CD4-positive, alpha-beta T cell (primary cell): ENCODE results near the gene GRIA4. TPM values are rescaled to one million over a fixed set of nuclear protein-coding genes. Genes with fewer than 3 reads are reported as not detected.

Experiments
- ATAC-seq: fragments of 200-7000 bp; cut with Tn5 transposase; one replicate; pipeline ENCODE4 v1.10.0; 2022; ENCODE audit warnings: mild to moderate bottlenecking; ENCODE audit not compliant: poor library complexity
- CTCF ChIA-PET: fragments of 350-600 bp; sonication (Branson Sonifier 250); formaldehyde crosslinking; loops from one replicate; lab custom pipeline; 2021; ENCODE audit warnings: antibody characterized with exemption, inconsistent platforms; lab: Charles Lee
- POLR2A ChIA-PET: fragments of 350-600 bp; sonication (Branson Sonifier 250); formaldehyde crosslinking; loops from one replicate; lab custom pipeline; 2021; ENCODE audit warnings: antibody characterized with exemption, inconsistent platforms; lab: Charles Lee
- DNase-seq, 14 experiments: peaks; one replicate each; pipeline ENCODE4 v3.0.0-alpha.2; 2013 to 2020; ENCODE audit warnings: mixed read lengths in 2 of 14
- H3K27ac ChIP-seq, 2 donors: one replicate each; pipeline versions ENCODE4 v1.5.1 to v1.7.0; 2013; ENCODE audit warnings: low read length in 2 of 2, low read depth in 1 of 2, mild to moderate bottlenecking in 1 of 2
- H3K27me3 ChIP-seq, 2 experiments: 1 replicate in 1 of 2; 2 replicates in 1 of 2; pipeline versions ENCODE4 v1.6.1 to v1.7.0; 2013; ENCODE audit warnings: low read length in 2 of 2, control low read depth in 1 of 2, mild to moderate bottlenecking in 1 of 2, moderate library complexity in 1 of 2; ENCODE audit not compliant: insufficient read depth in 2 of 2, control insufficient read depth in 1 of 2
- H3K36me3 ChIP-seq: one replicate; pipeline ENCODE4 v1.6.1; 2013; ENCODE audit warnings: low read length, control low read depth; ENCODE audit not compliant: insufficient read depth
- H3K4me1 ChIP-seq: one replicate; pipeline ENCODE4 v1.6.1; 2013; ENCODE audit warnings: low read length, control low read depth; ENCODE audit not compliant: insufficient read depth
- H3K4me3 ChIP-seq: one replicate; pipeline ENCODE4 v1.5.1; 2013; ENCODE audit warnings: mild to moderate bottlenecking, low read length, moderate library complexity
- H3K9me3 ChIP-seq, 2 experiments: 1 replicate in 1 of 2; 2 replicates in 1 of 2; pipeline versions ENCODE4 v1.6.1 to v1.7.0; 2013; ENCODE audit warnings: low read length in 2 of 2, mild to moderate bottlenecking in 2 of 2, control low read depth in 1 of 2, moderate library complexity in 1 of 2; ENCODE audit not compliant: control insufficient read depth in 1 of 2, insufficient read depth in 1 of 2
- H3K27ac Mint-ChIP-seq: one replicate; pipeline ENCODE4 v1.8.0; 2020; ENCODE audit warnings: mixed read lengths
- H3K27me3 Mint-ChIP-seq: one replicate; pipeline ENCODE4 v1.8.0; 2021; ENCODE audit warnings: mixed read lengths
- H3K36me3 Mint-ChIP-seq: one replicate; pipeline ENCODE4 v1.8.0; 2021; ENCODE audit warnings: low read depth, mixed read lengths
- H3K4me1 Mint-ChIP-seq: one replicate; pipeline ENCODE4 v1.8.0; 2021; ENCODE audit warnings: low read depth, mixed read lengths
- H3K4me3 Mint-ChIP-seq: one replicate; pipeline ENCODE4 v1.8.0; 2020; ENCODE audit warnings: mild to moderate bottlenecking, mixed read lengths
- H3K9me3 Mint-ChIP-seq: one replicate; pipeline ENCODE4 v1.8.0; 2020; ENCODE audit warnings: mixed read lengths
- CTCF ChIP-seq: fragments of 200-600 bp; IDR thresholded peaks from one replicate; pipeline ENCODE4 v1.8.0; 2022; ENCODE audit warnings: antibody characterized with exemption, mild to moderate bottlenecking
- intact Hi-C, 2 experiments: fragments of 100-400 bp; cut with DNase I in 1 of 2; cut with micrococcal nuclease in 1 of 2; formaldehyde crosslinking; loops; one replicate each; pipeline versions ENCODE4 v1.15.1 to v1.9.0; 2023 to 2025; cut with DNase I, micrococcal nuclease
- total RNA-seq, 174 experiments: library from RNA in 2 of 174; stranded (reverse) in 2 of 174; gene quantifications; one replicate each; pipeline ENCODE4 v1.2.3 and lab custom pipeline; 2021 to 2026

The GRIA4 gene
- total RNA-seq, 2 experiments from 2014 or later, result not detected

- CTCF ChIA-PET, result no interaction called here
- POLR2A ChIA-PET, result interaction anchor here (1.2 kb wide), 1 partner anchor 47 kb away, joined by 3 read pairs; the partner anchor contains the start of genes AASDHPPT and KBTBD3
Measured at GRCh38 chr11:106030609-106031008, 420.7 kb downstream of the GRIA4 start.

GRCh38 chr11:106031202-106031810, 421.4 kb downstream of the GRIA4 start:
- DNase-seq, result no peak
- Mint-ChIP-seq H3K27me3 (peaks cover 72% of the 10 kb centered on the region), H3K4me1 (no peaks in the 10 kb centered on the region), H3K36me3 (no peaks in the 10 kb centered on the region), H3K4me3 (no peak overlapping the region), H3K27ac (no peak overlapping the region), H3K9me3 (peaks cover 4% of the 10 kb centered on the region)
- POLR2A ChIA-PET, result interaction anchor here (1.2 kb wide), 1 partner anchor 46 kb away, joined by 3 read pairs; the partner anchor contains the start of genes AASDHPPT and KBTBD3
- intact Hi-C loops, result no loop called here
- Histone ChIP-seq H3K4me3 (no peak overlapping the region), H3K27me3 (peaks cover 4 to 7% of the 10 kb centered on the region in 2 experiments), H3K27ac (no peak overlapping the region), H3K36me3 (no peaks in the 10 kb centered on the region), H3K4me1 (no peaks in the 10 kb centered on the region), H3K9me3 (no peaks in the 10 kb centered on the region)
- no peak for TF ChIP-seq CTCF
- ATAC-seq, result no peak
- CTCF ChIA-PET, result no interaction called here

More at GRCh38 chr11:106030609-106031008, 420.7 kb downstream of the GRIA4 start:
- Mint-ChIP-seq H3K4me1 (no peaks in the 10 kb centered on the region), H3K36me3 (no peaks in the 10 kb centered on the region), H3K9me3 (peaks cover 4% of the 10 kb centered on the region), H3K27ac (no peak overlapping the region), H3K4me3 (no peak overlapping the region), H3K27me3 (peaks cover 73% of the 10 kb centered on the region)
- no peak for TF ChIP-seq CTCF
- ATAC-seq (no peak), DNase-seq (no peak)
- peaks cover 4 to 7% of the 10 kb centered on the region in 2 experiments for H3K27me3 ChIP-seq
- no peaks in the 10 kb centered on the region for H3K36me3 ChIP-seq
- no peaks in the 10 kb centered on the region for H3K9me3 ChIP-seq
- intact Hi-C loops, result no loop called here
- H3K4me3 ChIP-seq, result no peak overlapping the region
- H3K27ac ChIP-seq, result no peak overlapping the region
- no peaks in the 10 kb centered on the region for H3K4me1 ChIP-seq
